GM23338 (cell line): Measurements from ENCODE around the gene SERTAD3. TPM values are rescaled to one million over a fixed set of nuclear protein-coding genes. Genes with fewer than 3 reads are reported as not detected.

ENCODE experiments used
- ATAC-seq: fragments of 200-7000 bp; cut with Tn5 transposase; 3 replicates; pipeline ENCODE4 v1.9.1; 2020
- DNase-seq: peaks from one replicate; pipeline ENCODE4 v3.0.0-alpha.2; 2015; ENCODE audit warnings: low spot score
- H2AFZ ChIP-seq: fragments of 200-600 bp; sonication (generic); 2 replicates; pipeline ENCODE4 v1.8.0; 2016; ENCODE audit warnings: antibody characterized with exemption, mild to moderate bottlenecking, moderate library complexity
- H3F3A ChIP-seq: fragments of 200-600 bp; sonication (generic); replicated peaks from 2 replicates; pipeline ENCODE4 v1.8.0; 2017; ENCODE audit warnings: antibody characterized with exemption, mixed run types, low read depth
- H3K27ac ChIP-seq: fragments of 200-600 bp; sonication (generic); 2 replicates; pipeline ENCODE4 v1.6.1; 2016; ENCODE audit warnings: low read depth
- H3K27me3 ChIP-seq: fragments of 200-600 bp; sonication (generic); 2 replicates; pipeline ENCODE4 v1.8.0; 2016; ENCODE audit warnings: mild to moderate bottlenecking, mixed run types, moderate library complexity; ENCODE audit not compliant: insufficient read depth
- H3K36me3 ChIP-seq: fragments of 200-600 bp; sonication (generic); 2 replicates; pipeline ENCODE4 v1.8.0; 2016; ENCODE audit warnings: mild to moderate bottlenecking; ENCODE audit not compliant: insufficient read depth
- H3K4me1 ChIP-seq: fragments of 200-600 bp; sonication (generic); 2 replicates; pipeline ENCODE4 v1.8.0; 2016; ENCODE audit warnings: mild to moderate bottlenecking, moderate library complexity; ENCODE audit not compliant: insufficient read depth
- H3K4me2 ChIP-seq: fragments of 200-600 bp; sonication (generic); 2 replicates; pipeline ENCODE4 v1.7.1; 2017; ENCODE audit warnings: mixed run types
- H3K4me3 ChIP-seq: fragments of 200-600 bp; sonication (generic); 2 replicates; pipeline ENCODE4 v1.6.1; 2016; ENCODE audit warnings: mixed run types
- H3K79me2 ChIP-seq: fragments of 200-600 bp; sonication (generic); replicated peaks from 2 replicates; pipeline ENCODE4 v1.8.0; 2017; ENCODE audit warnings: mild to moderate bottlenecking; ENCODE audit not compliant: insufficient read depth
- H3K9me2 ChIP-seq: fragments of 200-600 bp; sonication (generic); 2 replicates; pipeline ENCODE4 v1.8.0; 2017; ENCODE audit not compliant: insufficient read depth
- H4K20me1 ChIP-seq: fragments of 200-600 bp; sonication (generic); replicated peaks from 2 replicates; pipeline ENCODE4 v1.8.0; 2017; ENCODE audit warnings: mild to moderate bottlenecking; ENCODE audit not compliant: insufficient read depth
- H3K27ac Mint-ChIP-seq: 2 replicates; pipeline ENCODE4 v1.8.0; 2020; ENCODE audit warnings: inconsistent platforms, mild to moderate bottlenecking, moderate library complexity, mixed read lengths
- H3K27me3 Mint-ChIP-seq: 3 replicates; pipeline ENCODE4 v1.8.0; 2022; ENCODE audit warnings: low read depth, mild to moderate bottlenecking, moderate library complexity, mixed read lengths, inconsistent platforms; ENCODE audit not compliant: insufficient read depth, poor library complexity
- H3K36me3 Mint-ChIP-seq: 3 replicates; pipeline ENCODE4 v1.8.0; 2021; ENCODE audit warnings: low read depth, mild to moderate bottlenecking, inconsistent platforms, moderate library complexity, mixed read lengths
- H3K4me1 Mint-ChIP-seq: 3 replicates; pipeline ENCODE4 v1.8.0; 2020; ENCODE audit warnings: mild to moderate bottlenecking, inconsistent platforms, mixed read lengths
- H3K4me3 Mint-ChIP-seq: 3 replicates; pipeline ENCODE4 v1.8.0; 2021; ENCODE audit warnings: moderate library complexity, mild to moderate bottlenecking, inconsistent platforms, mixed read lengths
- H3K9me3 Mint-ChIP-seq: 3 replicates; pipeline ENCODE4 v1.8.0; 2020; ENCODE audit warnings: moderate library complexity, mild to moderate bottlenecking, inconsistent platforms, mixed read lengths
- CTCF ChIP-seq, 2 experiments: fragments of 200-600 bp in 1 of 2; sonication (generic) in 1 of 2; conservative IDR thresholded peaks; 2 replicates each; pipeline versions ENCODE4 v1.5.1 to v1.6.1; 2016 to 2017; ENCODE audit warnings: antibody characterized with exemption in 2 of 2, low read depth in 2 of 2, mild to moderate bottlenecking in 2 of 2, moderate library complexity in 1 of 2
- POLR2AphosphoS5 ChIP-seq: IDR thresholded peaks from 2 replicates; pipeline ENCODE4 v1.6.1; 2016; ENCODE audit warnings: antibody characterized with exemption, low read depth
- ZNF114 ChIP-seq: fragments of 250-450 bp; sonication (Bioruptor Pico); IDR thresholded peaks from 2 replicates; pipeline ENCODE4 v1.5.0; 2020; ENCODE audit warnings: mild to moderate bottlenecking, moderate library complexity
- ZNF462 ChIP-seq: fragments of 250-450 bp; sonication (Bioruptor Pico); IDR thresholded peaks from 2 replicates; pipeline ENCODE4 v1.5.0; 2020; ENCODE audit warnings: mild to moderate bottlenecking, moderate library complexity
- polyA plus RNA-seq: library from polyadenylated mRNA; unstranded; fragments of >200 nt; fragmentation: Nextera tagmentation; extraction: Ambion mirVana; gene quantifications from 2 replicates; pipeline ENCODE4 v1.2.1, GENCODE V29; 2016
- total RNA-seq: library from RNA; depleted of rRNA; stranded (reverse); fragments of >200 nt; shearing (Covaris generic); gene quantifications from 2 replicates; pipeline ENCODE4 v1.2.3, GENCODE V29; 2014

Gene SERTAD3
- total and polyA plus RNA-seq, 2 experiments from 2014 or later, result 15.4 to 24.1 TPM

- TF ChIP-seq ZNF462 (no peak), ZNF114 (CRISPR knock-in tag) (no peak), CTCF (conservative IDR thresholded peaks at IDR 0.05; ENCODE audit: low read depth in 2 of 2) (no peak)
These were observed 24.4 kb downstream of the SERTAD3 start (continued) for GRCh38 chr19:40419780-40420179.

GRCh38 chr19:40419066-40419612, 25.0 kb downstream of the SERTAD3 start:
- Histone ChIP-seq H3K4me2 (no peak overlapping the region), H3K4me3 (no peak overlapping the region)
- no peak overlapping the region for H3K4me3 Mint-ChIP-seq

More at GRCh38 chr19:40419066-40419612, 25.0 kb downstream of the SERTAD3 start:
- ATAC-seq, result no peak
- Histone ChIP-seq H4K20me1 (no peaks in the 10 kb centered on the region), H3K79me2 (no peaks in the 10 kb centered on the region; the same call in none of the 2 replicates), H3K9me2 (no peaks in the 10 kb centered on the region), H3K36me3 (no peaks in the 10 kb centered on the region), H3F3A (no peaks in the 10 kb centered on the region), H3K4me1 (peaks cover 11% of the 10 kb centered on the region), H3K27me3 (no peaks in the 10 kb centered on the region), H2AFZ (no peak overlapping the region), H3K27ac (no peak overlapping the region)
- H3K4me1 Mint-ChIP-seq, result peaks cover 25% of the 10 kb centered on the region
- H3K9me3 Mint-ChIP-seq, result no peaks in the 10 kb centered on the region
- H3K27me3 Mint-ChIP-seq, result peaks cover 2% of the 10 kb centered on the region
- TF ChIP-seq POLR2AphosphoS5 (no peak), CTCF (conservative IDR thresholded peaks at IDR 0.05; ENCODE audit: low read depth in 2 of 2) (peak in 1 of 2 experiments; percentile 34; a peak in 2 of 4 replicates)
- peaks cover 9% of the 10 kb centered on the region for H3K36me3 Mint-ChIP-seq
- DNase-seq, result no peak
- H3K27ac Mint-ChIP-seq, result no peak overlapping the region
